ENCODE data around the gene CPEB2.

GRCh38 chr4:15007201-15007600 lies 4.9 kb downstream of the CPEB2 start:
- TF ChIP-seq, protein P1, sequence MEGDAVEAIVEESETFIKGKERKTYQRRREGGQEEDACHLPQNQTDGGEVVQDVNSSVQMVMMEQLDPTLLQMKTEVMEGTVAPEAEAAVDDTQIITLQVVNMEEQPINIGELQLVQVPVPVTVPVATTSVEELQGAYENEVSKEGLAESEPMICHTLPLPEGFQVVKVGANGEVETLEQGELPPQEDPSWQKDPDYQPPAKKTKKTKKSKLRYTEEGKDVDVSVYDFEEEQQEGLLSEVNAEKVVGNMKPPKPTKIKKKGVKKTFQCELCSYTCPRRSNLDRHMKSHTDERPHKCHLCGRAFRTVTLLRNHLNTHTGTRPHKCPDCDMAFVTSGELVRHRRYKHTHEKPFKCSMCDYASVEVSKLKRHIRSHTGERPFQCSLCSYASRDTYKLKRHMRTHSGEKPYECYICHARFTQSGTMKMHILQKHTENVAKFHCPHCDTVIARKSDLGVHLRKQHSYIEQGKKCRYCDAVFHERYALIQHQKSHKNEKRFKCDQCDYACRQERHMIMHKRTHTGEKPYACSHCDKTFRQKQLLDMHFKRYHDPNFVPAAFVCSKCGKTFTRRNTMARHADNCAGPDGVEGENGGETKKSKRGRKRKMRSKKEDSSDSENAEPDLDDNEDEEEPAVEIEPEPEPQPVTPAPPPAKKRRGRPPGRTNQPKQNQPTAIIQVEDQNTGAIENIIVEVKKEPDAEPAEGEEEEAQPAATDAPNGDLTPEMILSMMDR (IDR thresholded peaks at IDR 0.05): no peak
- no peak for TF ChIP-seq POLR2A (IDR thresholded peaks at IDR 0.05)

All from adrenal gland (tissue), 5 donors.